Central memory CD8-positive, alpha-beta T cell (primary cell): Measurements from ENCODE around the gene DBNDD1.

Experiments
- ATAC-seq: fragments of 150-1000 bp; cut with Tn5 transposase; replicated peaks from 2 replicates; pipeline ENCODE4 v1.10.0; 2022; ENCODE audit warnings: mild to moderate bottlenecking, moderate FRiP score, moderate number of reproducible peaks; ENCODE audit not compliant: poor library complexity, severe bottlenecking; ENCODE audit errors: extremely low read depth
- DNase-seq, 2 donors: peaks; one replicate each; pipeline ENCODE4 v3.0.0; 2021; ENCODE audit warnings: low spot score in 2 of 2
- H3K27ac Mint-ChIP-seq: one replicate; pipeline ENCODE4 v1.8.0; 2022; ENCODE audit warnings: low read depth, mild to moderate bottlenecking, moderate library complexity, mixed read lengths
- H3K27me3 Mint-ChIP-seq: one replicate; pipeline ENCODE4 v1.8.0; 2022; ENCODE audit warnings: mixed read lengths
- H3K36me3 Mint-ChIP-seq: one replicate; pipeline ENCODE4 v1.8.0; 2022; ENCODE audit warnings: mild to moderate bottlenecking, moderate library complexity, mixed read lengths; ENCODE audit not compliant: insufficient read depth
- H3K4me1 Mint-ChIP-seq: one replicate; pipeline ENCODE4 v1.8.0; 2022; ENCODE audit warnings: mixed read lengths
- H3K4me3 Mint-ChIP-seq: one replicate; pipeline ENCODE4 v1.8.0; 2022; ENCODE audit warnings: mild to moderate bottlenecking, moderate library complexity, mixed read lengths
- H3K9me3 Mint-ChIP-seq: one replicate; pipeline ENCODE4 v1.8.0; 2022; ENCODE audit warnings: mixed read lengths

DBNDD1 gene

GRCh38 chr16:89993377-89993776 lies 25.9 kb downstream of the DBNDD1 start:
- DNase-seq (no peak), ATAC-seq (no peak)
- no peak overlapping the region for H3K27ac Mint-ChIP-seq
- H3K4me3 Mint-ChIP-seq: no peak overlapping the region
- no peaks in the 10 kb centered on the region for H3K27me3 Mint-ChIP-seq
- H3K4me1 Mint-ChIP-seq: peaks cover 17% of the 10 kb centered on the region
- H3K9me3 Mint-ChIP-seq: no peaks in the 10 kb centered on the region
- H3K36me3 Mint-ChIP-seq: peaks cover 38% of the 10 kb centered on the region

GRCh38 chr16:89990799-89991198 lies 28.5 kb downstream of the DBNDD1 start:
- H3K27me3 Mint-ChIP-seq: no peaks in the 10 kb centered on the region
- H3K27ac Mint-ChIP-seq: no peak overlapping the region
- H3K4me3 Mint-ChIP-seq: no peak overlapping the region
- ATAC-seq: no peak
- DNase-seq: no peak
- no peaks in the 10 kb centered on the region for H3K9me3 Mint-ChIP-seq
- H3K36me3 Mint-ChIP-seq: peaks cover 41% of the 10 kb centered on the region
- peaks cover 12% of the 10 kb centered on the region for H3K4me1 Mint-ChIP-seq

- Mint-ChIP-seq H3K27ac (no peak overlapping the region), H3K4me1 (peaks cover 8% of the 10 kb centered on the region), H3K4me3 (no peak overlapping the region), H3K36me3 (peaks cover 39% of the 10 kb centered on the region), H3K27me3 (no peaks in the 10 kb centered on the region), H3K9me3 (no peaks in the 10 kb centered on the region)
- ATAC-seq: no peak
- no peak for DNase-seq
These were observed 30.3 kb downstream of the DBNDD1 start for GRCh38 chr16:89988951-89989350.

GRCh38 chr16:89987169-89987568 lies 32.1 kb downstream of the DBNDD1 start:
- Mint-ChIP-seq H3K27ac (no peak overlapping the region), H3K4me1 (peaks cover 8% of the 10 kb centered on the region), H3K9me3 (no peaks in the 10 kb centered on the region), H3K27me3 (no peaks in the 10 kb centered on the region), H3K36me3 (peaks cover 49% of the 10 kb centered on the region), H3K4me3 (no peak overlapping the region)
- no peak for DNase-seq
- ATAC-seq: no peak

- DNase-seq (no peak), ATAC-seq (no peak)
- no peaks in the 10 kb centered on the region for H3K9me3 Mint-ChIP-seq
- no peak overlapping the region for H3K27ac Mint-ChIP-seq
- H3K36me3 Mint-ChIP-seq: peaks cover 54% of the 10 kb centered on the region
- no peaks in the 10 kb centered on the region for H3K27me3 Mint-ChIP-seq
- peaks cover 8% of the 10 kb centered on the region for H3K4me1 Mint-ChIP-seq
- H3K4me3 Mint-ChIP-seq: no peak overlapping the region
These were observed 32.7 kb downstream of the DBNDD1 start for GRCh38 chr16:89986600-89986999.

GRCh38 chr16:89985219-89985618 lies 34.0 kb downstream of the DBNDD1 start:
- DNase-seq: no peak
- Mint-ChIP-seq H3K36me3 (peaks cover 59% of the 10 kb centered on the region), H3K9me3 (no peaks in the 10 kb centered on the region), H3K27me3 (no peaks in the 10 kb centered on the region), H3K4me3 (no peak overlapping the region), H3K27ac (no peak overlapping the region), H3K4me1 (peaks cover 8% of the 10 kb centered on the region)
- ATAC-seq: no peak

GRCh38 chr16:89984216-89984615 lies 35.0 kb downstream of the DBNDD1 start:
- Mint-ChIP-seq H3K4me3 (no peak overlapping the region), H3K36me3 (peaks cover 63% of the 10 kb centered on the region), H3K27ac (no peak overlapping the region), H3K4me1 (peaks cover 8% of the 10 kb centered on the region), H3K27me3 (no peaks in the 10 kb centered on the region), H3K9me3 (no peaks in the 10 kb centered on the region)
- DNase-seq (no peak), ATAC-seq (no peak)

- ATAC-seq (no peak), DNase-seq (no peak)
- Mint-ChIP-seq H3K9me3 (no peaks in the 10 kb centered on the region), H3K4me3 (no peak overlapping the region), H3K4me1 (peaks cover 8% of the 10 kb centered on the region), H3K27ac (no peak overlapping the region), H3K36me3 (peaks cover 63% of the 10 kb centered on the region), H3K27me3 (no peaks in the 10 kb centered on the region)
These were observed 35.7 kb downstream of the DBNDD1 start for GRCh38 chr16:89983536-89983935.

- H3K27me3 Mint-ChIP-seq: no peaks in the 10 kb centered on the region
These were observed 36.9 kb downstream of the DBNDD1 start for GRCh38 chr16:89982318-89982717.

GRCh38 chr16:89981414-89981813 lies 37.8 kb downstream of the DBNDD1 start:
- DNase-seq (no peak), ATAC-seq (no peak)
- no peaks in the 10 kb centered on the region for H3K27me3 Mint-ChIP-seq
- peaks cover 3% of the 10 kb centered on the region for H3K4me1 Mint-ChIP-seq
- H3K9me3 Mint-ChIP-seq: no peaks in the 10 kb centered on the region
- H3K27ac Mint-ChIP-seq: no peak overlapping the region
- H3K4me3 Mint-ChIP-seq: no peak overlapping the region
- H3K36me3 Mint-ChIP-seq: peaks cover 61% of the 10 kb centered on the region

More at GRCh38 chr16:89982318-89982717, 36.9 kb downstream of the DBNDD1 start:
- H3K27ac Mint-ChIP-seq: no peak overlapping the region
- no peak for DNase-seq
- no peak overlapping the region for H3K4me3 Mint-ChIP-seq
- peaks cover 8% of the 10 kb centered on the region for H3K4me1 Mint-ChIP-seq
- ATAC-seq: no peak
- H3K9me3 Mint-ChIP-seq: no peaks in the 10 kb centered on the region
- peaks cover 65% of the 10 kb centered on the region for H3K36me3 Mint-ChIP-seq

GRCh38 chr16:89974870-89975269 lies 44.4 kb downstream of the DBNDD1 start:
- no peak for DNase-seq
- Mint-ChIP-seq H3K27me3 (no peaks in the 10 kb centered on the region), H3K4me3 (no peak overlapping the region), H3K9me3 (no peaks in the 10 kb centered on the region), H3K27ac (no peak overlapping the region), H3K36me3 (peaks cover 26% of the 10 kb centered on the region), H3K4me1 (peaks cover 20% of the 10 kb centered on the region)
- no peak for ATAC-seq

GRCh38 chr16:89973654-89974335 lies 45.5 kb downstream of the DBNDD1 start:
- Mint-ChIP-seq H3K4me3 (peak overlapping the region; percentile 99), H3K36me3 (peaks cover 19% of the 10 kb centered on the region), H3K27ac (no peak overlapping the region), H3K9me3 (no peaks in the 10 kb centered on the region), H3K4me1 (peaks cover 20% of the 10 kb centered on the region), H3K27me3 (no peaks in the 10 kb centered on the region)
- ATAC-seq (no peak), DNase-seq (no peak)

- DNase-seq: no peak
- peak overlapping the region; percentile 100 for H3K27ac Mint-ChIP-seq
- peaks cover 20% of the 10 kb centered on the region for H3K4me1 Mint-ChIP-seq
- ATAC-seq: no peak
- peaks cover 17% of the 10 kb centered on the region for H3K36me3 Mint-ChIP-seq
- H3K4me3 Mint-ChIP-seq: peak overlapping the region; percentile 99
- no peaks in the 10 kb centered on the region for H3K9me3 Mint-ChIP-seq
- no peaks in the 10 kb centered on the region for H3K27me3 Mint-ChIP-seq
These were observed 46.0 kb downstream of the DBNDD1 start for GRCh38 chr16:89973235-89973634.
